Measurements from ENCODE around the gene RAD18. TPM values are rescaled to one million over a fixed set of nuclear protein-coding genes. Genes with fewer than 3 reads are reported as not detected.

Gene RAD18
- total and polyA plus RNA-seq, 9 of the 15 experiments (the other 6 are each of a cell fraction or from before 2014, with no cell fraction given), result 19.2 to 49.4 (median 34.4) TPM

GRCh38 chr3:8988791-8989558 lies 25.7 kb upstream of the RAD18 start:
- H4K20me1 ChIP-seq (replicated peaks; ENCODE audit: control insufficient read depth, insufficient read depth, low read length), result peaks cover 4% of the 10 kb centered on the region
- POLR2A ChIA-PET, result interaction anchor here (0.7 to 0.8 kb wide), 2 partner anchors 157 to 315 kb away, joined by 3 read pairs; no protein-coding TSS in a partner anchor
- H3K4me1 ChIP-seq (replicated peaks in 1 of 2; ENCODE audit: control insufficient read depth in 2 of 2, insufficient read depth in 2 of 2, low read length in 2 of 2), result peaks cover 0 to 8% of the 10 kb centered on the region in 2 experiments; a peak in 2 of 5 replicates
- H2AFZ ChIP-seq (ENCODE audit: low read depth, low read length), result no peak overlapping the region
- in situ Hi-C loops (cut with MboI), result no loop called here
- intact Hi-C loops (cut with micrococcal nuclease), result loop anchor here (1.0 to 10.0 kb wide), 3 partner anchors 78 to 496 kb away; no protein-coding TSS in a partner anchor
- ATAC-seq (no peak), DNase-seq (ENCODE audit: extremely low read depth in 1 of 4, low spot score in 3 of 4) (no peak), FAIRE-seq (no peak)
- CTCF ChIA-PET (ENCODE audit: low intra/inter-chr PET ratio), result interaction anchor here (0.9 to 3.2 kb wide), 2 partner anchors 79 to 313 kb away, joined by 7 to 17 read pairs; no protein-coding TSS in a partner anchor
- no peak overlapping the region for H3K4me2 ChIP-seq (ENCODE audit: insufficient read depth, low read length)
- H3K9me3 ChIP-seq (replicated peaks; ENCODE audit: control insufficient read depth, insufficient read depth, low read depth, low read length), result peaks cover 6% of the 10 kb centered on the region
- H3K36me3 ChIP-seq (ENCODE audit: control insufficient read depth, insufficient read depth, low read length), result no peaks in the 10 kb centered on the region
- no peak overlapping the region for H3K9ac ChIP-seq (ENCODE audit: insufficient read depth in 1 of 2, low read depth in 2 of 2, low read length in 2 of 2)
- peaks cover 54 to 82% of the 10 kb centered on the region in 2 experiments for H3K27me3 ChIP-seq (ENCODE audit: control insufficient read depth in 2 of 2, insufficient read depth in 2 of 2, low read length in 2 of 2)
- TF ChIP-seq PKNOX1 (IDR thresholded peaks at IDR 0.05) (no peak), HNRNPLL (IDR thresholded peaks at IDR 0.05; ENCODE audit: low read depth, low read length, poor library complexity, severe bottlenecking) (no peak), RBM17 (IDR thresholded peaks at IDR 0.05; ENCODE audit: borderline replicate concordance, low read depth, low read length) (no peak), THAP7 (CRISPR knock-in tag; IDR thresholded peaks at IDR 0.05) (no peak), MYNN (IDR thresholded peaks at IDR 0.05) (no peak), MYNN (CRISPR knock-in tag; IDR thresholded peaks at IDR 0.05) (no peak), PHF21A (IDR thresholded peaks at IDR 0.05; ENCODE audit: borderline replicate concordance, low read depth) (no peak), ZNF184 (CRISPR knock-in tag; IDR thresholded peaks at IDR 0.05) (no peak), TEAD4 (IDR thresholded peaks at IDR 0.05; ENCODE audit: low read length) (no peak), TEAD4 (CRISPR knock-in tag; IDR thresholded peaks at IDR 0.05; ENCODE audit: borderline replicate concordance) (no peak), ZBTB49 (CRISPR knock-in tag; IDR thresholded peaks at IDR 0.05; ENCODE audit: borderline replicate concordance) (no peak), ZNF75A (CRISPR knock-in tag; IDR thresholded peaks at IDR 0.05) (no peak), ZNF57 (CRISPR knock-in tag; IDR thresholded peaks at IDR 0.05) (no peak)
- H3K27ac ChIP-seq (ENCODE audit: extremely low read depth, low read depth, low read length), result no peak overlapping the region
- H3K9me1 ChIP-seq (ENCODE audit: control insufficient read depth, insufficient read depth, low read length), result no peaks in the 10 kb centered on the region
- no peaks in the 10 kb centered on the region for H3K79me2 ChIP-seq (ENCODE audit: control insufficient read depth, insufficient read depth, low read length)
- no peak overlapping the region for H3K4me3 ChIP-seq
- WGBS (ENCODE audit: insufficient coverage, low coverage, missing lambda C conversion rate), result 2% methylated on average over 8 of the region's 8 CpGs
- BruUV-seq (replicated peaks), result no TSS peak
